GM21423 (cell line): ENCODE measurements around the gene ACACA.

Experiments
- ATAC-seq: cut with Tn5 transposase; IDR thresholded peaks from one replicate; pipeline ENCODE4 v1.9.1; 2021; ENCODE audit warnings: mild to moderate bottlenecking, moderate library complexity; ENCODE audit not compliant: unreplicated experiment

ACACA gene

DNA sequence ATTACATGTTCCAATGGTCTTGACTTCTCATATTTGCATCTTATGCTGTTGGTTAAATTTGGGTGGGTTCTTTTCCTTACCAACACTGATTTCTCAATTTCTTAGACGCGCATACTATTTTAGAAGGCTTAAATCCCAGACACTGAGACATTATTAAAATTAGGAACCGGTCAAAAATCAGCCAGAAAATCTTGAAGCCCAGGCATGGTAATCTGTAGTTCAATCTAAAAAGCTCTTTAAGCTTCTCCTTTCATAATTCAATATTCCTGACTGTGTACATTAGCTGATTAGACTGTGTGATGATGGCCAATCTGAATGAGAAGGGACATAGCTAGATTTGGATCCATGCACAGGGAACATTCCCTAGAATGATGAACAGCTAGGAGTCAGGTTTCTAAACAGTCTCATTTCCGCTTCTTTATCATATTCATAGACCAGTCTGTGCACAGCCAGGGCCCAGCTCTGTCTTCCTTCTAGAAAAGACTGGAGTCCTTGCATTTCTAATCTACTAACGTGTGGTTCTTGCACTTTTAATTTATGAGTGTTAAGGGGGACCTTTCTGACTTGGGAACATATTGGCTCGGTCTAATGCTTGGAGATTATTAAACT lies 268.6 kb downstream of the ACACA start:
- ATAC-seq = no peak

GRCh38 chr17:37137070-37137610 lies 269.5 kb downstream of the ACACA start:
- ATAC-seq = no peak

- no peak for ATAC-seq
These were observed 271.1 kb downstream of the ACACA start for GRCh38 chr17:37135576-37135975.

GRCh38 chr17:37134050-37134449 lies 272.6 kb downstream of the ACACA start:
- no peak for ATAC-seq

GRCh38 chr17:37133136-37133535 lies 273.5 kb downstream of the ACACA start:
- no peak for ATAC-seq

DNA sequence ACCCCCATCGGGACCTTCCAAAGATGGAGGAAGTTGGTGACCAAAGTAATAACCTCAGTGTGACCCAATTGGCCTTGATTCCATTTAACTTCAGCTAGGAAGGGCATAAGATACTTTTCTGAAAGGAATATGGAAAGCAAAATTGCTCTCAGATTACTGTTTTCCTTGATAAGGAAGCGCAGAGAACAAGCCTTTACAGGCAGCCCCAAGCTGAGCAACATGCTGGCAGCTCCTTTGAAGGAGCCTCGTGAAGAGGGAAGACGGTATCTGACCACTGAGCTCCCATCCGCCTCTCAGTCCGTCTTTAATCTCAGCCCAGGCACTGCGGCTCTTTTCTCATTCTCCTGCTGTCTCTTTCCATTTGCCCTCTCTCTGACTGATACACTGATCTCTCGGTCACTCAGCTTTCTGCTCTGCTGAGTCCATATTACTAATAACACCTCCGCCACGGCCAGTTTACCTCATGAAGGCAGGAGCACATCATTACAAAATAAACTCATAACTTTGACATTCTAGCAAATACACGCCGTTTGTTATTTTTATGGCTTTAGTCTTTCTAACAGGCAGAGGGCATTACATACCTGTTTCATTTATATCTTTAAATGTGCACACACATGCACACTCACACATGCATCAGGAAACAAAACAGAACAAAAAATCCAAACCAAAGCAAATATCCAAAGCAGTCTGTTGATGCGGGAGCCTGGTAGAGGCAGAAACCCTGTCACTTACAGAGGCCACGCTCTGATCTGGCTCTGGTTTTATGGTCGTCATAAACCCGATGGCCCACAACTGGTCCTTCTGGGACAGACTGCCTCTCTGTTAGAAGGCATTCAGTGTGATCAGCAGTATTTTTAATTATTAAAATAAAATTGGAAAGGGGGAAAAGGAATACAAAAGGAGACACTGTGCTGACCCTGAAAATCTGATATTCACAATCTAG lies 274.7 kb downstream of the ACACA start:
- no peak for ATAC-seq

DNA sequence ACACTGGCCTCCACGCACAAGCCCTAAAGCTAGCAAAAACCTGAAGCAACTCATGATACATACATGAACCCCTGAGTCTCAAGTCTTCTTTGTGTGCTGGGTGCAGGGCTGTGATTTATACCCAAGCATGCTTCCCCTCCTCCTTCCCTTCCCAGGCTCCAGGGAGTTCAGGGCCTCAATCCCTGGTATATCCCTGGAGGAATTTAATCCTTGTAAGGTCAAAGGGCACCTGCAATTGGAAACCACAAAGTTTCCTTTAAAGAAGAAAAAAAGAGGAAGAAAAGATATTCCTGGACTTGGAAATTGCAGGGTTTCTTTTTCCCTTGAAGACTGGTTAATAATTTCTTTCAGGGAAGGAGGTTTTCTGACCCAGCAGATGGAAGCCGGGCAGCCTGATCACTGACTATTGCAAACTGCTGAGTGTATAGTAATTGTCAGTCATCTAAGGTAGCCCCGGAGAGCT lies 275.6 kb downstream of the ACACA start:
- ATAC-seq = no peak

GRCh38 chr17:37124821-37125173 lies 281.8 kb downstream of the ACACA start:
- no peak for ATAC-seq

DNA sequence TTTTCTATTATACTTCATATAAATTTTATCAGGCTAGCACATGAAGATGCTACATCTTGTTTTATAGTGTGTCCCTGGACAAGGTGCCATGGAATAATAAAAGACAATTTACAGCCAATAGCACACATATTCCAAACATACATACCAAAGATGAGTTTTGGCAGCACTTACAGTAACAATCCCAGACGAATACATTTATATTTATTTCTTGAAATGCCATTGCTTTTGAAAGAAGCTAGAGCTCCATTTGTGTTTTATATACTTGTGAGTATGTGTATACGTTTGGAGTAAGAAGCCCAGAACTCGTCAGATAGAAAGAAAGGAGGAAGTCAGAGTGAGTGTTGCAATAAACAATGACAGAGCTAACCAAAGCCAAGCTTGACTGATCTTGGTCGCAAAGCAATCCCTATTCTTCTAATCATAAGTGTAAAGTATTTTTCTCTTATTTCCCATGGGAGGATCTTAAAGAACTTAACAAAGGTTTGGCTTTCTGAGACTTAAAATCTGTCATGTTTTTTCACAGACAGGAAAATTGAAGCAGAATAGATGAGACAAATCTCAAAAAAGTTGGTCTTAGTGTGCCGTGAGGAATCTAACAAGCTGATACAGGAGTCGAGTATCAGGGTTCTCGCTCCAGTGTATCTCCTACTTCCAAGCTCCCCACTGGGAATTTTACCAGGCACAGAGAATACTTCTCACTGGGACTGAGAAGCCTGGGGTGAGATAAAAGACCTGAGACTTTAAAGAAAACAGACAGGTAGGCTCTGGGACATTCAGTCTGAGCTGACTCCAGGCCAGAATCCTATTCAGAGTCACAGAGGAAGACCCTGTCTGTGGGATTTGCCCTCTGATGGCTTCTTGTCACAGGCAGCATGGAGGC lies 282.5 kb downstream of the ACACA start:
- ATAC-seq = no peak

DNA sequence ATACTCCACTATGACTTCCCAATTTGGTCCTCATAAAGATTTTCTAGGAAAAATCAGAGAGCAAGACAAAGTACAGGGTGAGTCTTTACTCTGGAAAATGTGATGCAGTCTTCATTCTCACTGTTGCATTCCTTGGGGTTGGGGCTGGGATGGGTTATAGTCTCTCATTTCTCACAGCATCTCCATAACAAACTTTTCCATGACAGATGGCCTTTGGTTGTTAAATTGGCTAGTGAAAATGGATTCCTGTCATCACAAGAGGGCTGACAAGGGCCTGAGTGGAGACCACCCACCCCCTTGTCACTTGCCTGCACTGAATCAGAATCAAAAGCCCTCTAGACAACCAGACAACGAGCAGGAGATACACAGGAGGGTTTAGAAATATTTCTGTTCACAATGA lies 283.2 kb downstream of the ACACA start:
- no peak for ATAC-seq

GRCh38 chr17:37121616-37122015 lies 285.0 kb downstream of the ACACA start:
- ATAC-seq = no peak

GRCh38 chr17:37118366-37119137 lies 288.1 kb downstream of the ACACA start:
- no peak for ATAC-seq

GRCh38 chr17:37117373-37118142 lies 289.1 kb downstream of the ACACA start:
- no peak for ATAC-seq

GRCh38 chr17:37116671-37117185 lies 289.9 kb downstream of the ACACA start:
- ATAC-seq = no peak

DNA sequence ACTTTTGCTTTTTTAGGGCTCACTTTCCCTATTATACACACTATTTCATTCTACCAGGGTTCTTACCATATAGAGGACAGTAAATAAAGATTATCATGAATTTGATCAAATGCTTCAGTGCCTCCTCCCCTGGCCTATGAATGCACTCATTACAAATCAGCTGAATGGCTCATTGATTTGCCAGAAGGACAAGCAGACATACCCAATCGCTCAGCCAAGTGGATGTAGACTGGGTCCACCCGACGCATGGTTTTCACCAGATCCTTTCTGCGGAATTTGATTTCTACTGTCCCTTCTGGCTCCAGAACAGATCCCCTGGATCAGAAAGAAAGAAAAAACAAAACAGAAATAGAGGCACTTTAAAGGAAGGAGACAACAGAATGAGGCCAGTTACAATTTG lies 295.3 kb downstream of the ACACA start:
- ATAC-seq = no peak

GRCh38 chr17:37110746-37111145 lies 295.9 kb downstream of the ACACA start:
- ATAC-seq = no peak

DNA sequence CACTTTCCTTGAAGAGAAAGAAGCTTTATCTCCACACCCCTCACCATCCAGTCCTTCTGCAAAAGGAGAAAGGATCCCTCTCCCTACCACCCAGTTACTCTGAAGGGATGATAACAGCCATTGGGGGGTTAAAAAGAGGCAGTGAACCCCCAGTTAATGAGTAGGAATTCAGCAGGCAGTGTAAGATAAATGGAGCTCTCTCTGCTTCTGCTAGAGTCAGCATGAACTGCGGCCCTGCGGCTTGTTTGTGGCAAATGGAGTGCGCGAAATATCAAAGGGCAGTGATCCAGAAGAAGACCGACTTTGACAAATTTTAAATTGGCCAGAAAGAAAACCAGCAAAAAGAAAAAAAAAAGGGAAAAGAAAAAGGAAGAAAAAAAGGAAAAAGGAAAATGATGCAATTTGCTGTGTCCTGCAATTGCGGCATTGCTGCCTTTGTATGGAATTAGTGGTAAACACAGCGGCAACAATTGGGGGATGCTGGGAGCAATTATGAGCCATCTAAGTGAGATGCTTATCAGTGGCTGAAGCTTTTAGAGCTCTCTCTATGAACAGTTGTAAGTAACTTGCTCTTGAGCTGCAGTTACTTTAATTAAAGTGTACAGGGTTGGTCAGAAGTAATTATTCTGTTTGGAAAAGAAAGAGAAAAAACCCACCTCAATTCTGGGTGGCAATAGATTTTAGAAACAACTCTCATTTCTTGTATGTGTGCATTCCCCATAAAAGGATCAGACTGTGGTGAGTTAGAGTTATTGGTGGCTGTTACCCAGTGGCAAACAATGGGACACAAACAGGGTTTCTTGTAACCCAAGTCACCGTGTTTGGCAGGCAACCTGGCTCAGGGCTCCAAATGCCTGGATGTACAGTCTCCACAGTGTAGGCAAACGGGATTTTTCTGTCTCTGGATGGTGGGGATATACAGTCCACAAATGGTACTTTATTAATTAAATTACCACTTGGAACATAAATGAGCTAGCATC lies 296.6 kb downstream of the ACACA start:
- no peak for ATAC-seq

DNA sequence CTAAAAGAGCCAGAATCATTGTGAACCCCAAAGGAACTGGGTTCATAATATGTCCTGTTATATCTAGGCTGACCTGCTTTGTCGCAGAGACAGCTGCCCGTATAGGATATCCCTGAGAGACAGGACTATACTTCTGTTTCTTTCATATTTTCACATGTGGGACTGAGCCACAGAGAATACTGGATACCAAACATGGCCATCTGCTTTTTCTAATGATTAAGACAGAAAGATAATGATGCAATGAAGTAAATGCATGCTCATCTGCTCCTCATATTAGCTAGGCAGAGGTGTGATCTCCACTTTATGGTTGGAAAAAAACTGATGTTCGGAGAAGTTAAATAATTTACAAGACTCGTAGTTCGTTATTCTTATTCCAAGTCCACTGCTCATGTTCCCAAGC lies 297.5 kb downstream of the ACACA start:
- ATAC-seq = no peak
